Naive thymus-derived CD8-positive, alpha-beta T cell (primary cell): ENCODE measurements around the gene GMPS. TPM values are rescaled to one million over a fixed set of nuclear protein-coding genes. Genes with fewer than 3 reads are reported as not detected.
A peak's percentile ranks its signal among the peaks of the same experiment; 100 is the strongest.
"Not testable (repeated sequence)": the region's sequence is repeated elsewhere in the genome, so short reads cannot be mapped to it uniquely, and the experiment has no call there.

ENCODE experiments used
- ATAC-seq, 2 donors: fragments of 150-1000 bp; cut with Tn5 transposase in 1 of 2; sonication (Bioruptor Pico), chemical (Tn5 transposase) in 1 of 2; 1 replicate in 1 of 2; 2 replicates in 1 of 2; pipeline ENCODE4 v1.10.0; 2021; ENCODE audit warnings: mild to moderate bottlenecking in 2 of 2, moderate library complexity in 2 of 2
- POLR2A ChIA-PET: fragments of 350-600 bp; sonication (Branson Sonifier 250); formaldehyde crosslinking; loops from one replicate; lab custom pipeline; 2021; ENCODE audit warnings: antibody characterized with exemption; lab: Charles Lee
- DNase-seq, 10 donors: peaks; one replicate each; pipeline versions ENCODE4 v3.0.0 to v3.0.0-alpha.2; 2020 to 2022
- H3K27ac Mint-ChIP-seq, 10 donors: one replicate each; pipeline ENCODE4 v1.8.0; 2020 to 2022; ENCODE audit warnings: mild to moderate bottlenecking in 10 of 10, mixed read lengths in 10 of 10, moderate library complexity in 4 of 10, inconsistent platforms in 1 of 10
- H3K27me3 Mint-ChIP-seq, 5 donors: one replicate each; pipeline ENCODE4 v1.8.0; 2021 to 2022; ENCODE audit warnings: mixed read lengths in 5 of 5
- H3K36me3 Mint-ChIP-seq, 3 donors: one replicate each; pipeline ENCODE4 v1.8.0; 2020 to 2022; ENCODE audit warnings: mixed read lengths in 3 of 3, mild to moderate bottlenecking in 2 of 3, inconsistent platforms in 1 of 3
- H3K4me1 Mint-ChIP-seq, 4 donors: one replicate each; pipeline ENCODE4 v1.8.0; 2021 to 2022; ENCODE audit warnings: mixed read lengths in 4 of 4
- H3K4me3 Mint-ChIP-seq, 10 donors: one replicate each; pipeline ENCODE4 v1.8.0; 2020 to 2022; ENCODE audit warnings: mild to moderate bottlenecking in 10 of 10, mixed read lengths in 10 of 10, moderate library complexity in 6 of 10, inconsistent platforms in 1 of 10
- H3K9me3 Mint-ChIP-seq, 9 donors: one replicate each; pipeline ENCODE4 v1.8.0; 2020 to 2022; ENCODE audit warnings: mixed read lengths in 9 of 9, mild to moderate bottlenecking in 3 of 9, inconsistent platforms in 1 of 9, moderate library complexity in 1 of 9
- polyA plus RNA-seq, 3 donors: library from polyadenylated mRNA; unstranded; fragments of 300-500 nt; fragmentation: Illumina TruSeq; gene quantifications; one replicate each; pipeline ENCODE4 v1.2.3, GENCODE V29; 2021
- total RNA-seq, 8 experiments: library from RNA in 2 of 8; stranded (reverse) in 2 of 8; gene quantifications; one replicate each; pipeline ENCODE4 v1.2.3 and lab custom pipeline; 2021 to 2026

GMPS gene
- total and polyA plus RNA-seq, 5 experiments from 2014 or later: 43.1 to 71.7 (median 52.5) TPM

DNA sequence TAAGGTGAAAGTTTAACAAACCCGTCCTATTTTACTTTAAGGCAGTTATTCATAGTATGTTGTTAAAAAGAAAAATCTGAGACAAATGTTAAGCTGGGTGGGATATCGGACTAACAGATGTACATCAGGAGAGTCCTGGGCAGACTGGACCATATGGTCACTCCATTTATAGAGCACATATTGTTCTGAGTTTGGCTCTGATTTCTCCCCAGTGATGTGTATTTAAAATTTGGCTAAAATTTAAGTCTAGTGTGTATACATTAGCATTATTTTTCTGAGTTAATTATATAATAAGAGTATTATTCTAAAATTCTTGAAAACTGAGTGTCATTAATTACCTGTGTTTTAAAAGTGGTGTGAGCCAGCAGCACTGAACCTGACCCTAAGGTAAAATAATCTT is 6.1 kb downstream of the GMPS start:
- Mint-ChIP-seq H3K36me3 (peaks cover 2 to 4% (median 2%) of the 10 kb centered on the region in 3 donors), H3K4me3 (no peak overlapping the region), H3K27ac (no peak overlapping the region), H3K27me3 (no peaks in the 10 kb centered on the region), H3K4me1 (peaks cover 19 to 69% (median 63%) of the 10 kb centered on the region in 4 donors), H3K9me3 (no peaks in the 10 kb centered on the region)
- DNase-seq: no peak
- POLR2A ChIA-PET: no interaction called here
- ATAC-seq: no peak

DNA sequence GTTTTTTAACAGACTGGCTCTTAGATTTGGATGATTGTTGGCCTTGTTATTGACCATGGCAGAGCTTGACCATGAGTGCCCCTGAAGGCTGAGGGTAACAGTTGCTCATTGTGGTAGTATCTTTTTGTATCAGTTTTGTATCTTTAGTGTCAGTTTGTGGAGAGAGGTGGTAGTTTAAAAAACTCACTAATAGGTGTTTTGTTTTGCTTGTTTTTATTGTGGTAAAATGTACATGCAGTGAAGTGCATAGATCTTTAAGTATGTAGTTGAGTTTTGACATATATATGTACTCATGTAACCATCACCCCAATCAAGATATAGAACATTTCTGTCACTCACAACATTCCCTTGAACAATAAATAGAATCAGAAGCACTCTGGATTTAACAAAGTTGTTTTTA is 9.8 kb downstream of the GMPS start:
- Mint-ChIP-seq H3K27me3 (no peaks in the 10 kb centered on the region), H3K36me3 (peaks cover 0 to 2% (median 2%) of the 10 kb centered on the region in 3 donors), H3K27ac (no peak overlapping the region), H3K4me1 (peaks cover 18 to 64% (median 61%) of the 10 kb centered on the region in 4 donors), H3K4me3 (peak overlapping the region in 2 of 10 donors; percentile 3 to 5), H3K9me3 (no peaks in the 10 kb centered on the region)
- DNase-seq (no peak), ATAC-seq (no peak)
- POLR2A ChIA-PET: interaction anchor here (0.7 kb wide), 1 partner anchor 702 kb away, joined by 4 read pairs; no protein-coding TSS in a partner anchor

- POLR2A ChIA-PET: no interaction called here
- Mint-ChIP-seq H3K4me3 (no peak overlapping the region), H3K9me3 (no peaks in the 10 kb centered on the region), H3K4me1 (peaks cover 20 to 55% (median 51%) of the 10 kb centered on the region in 4 donors), H3K27ac (peak overlapping the region in 1 of 10 donors; percentile 8), H3K36me3 (peaks cover 0 to 2% (median 0%) of the 10 kb centered on the region in 3 donors), H3K27me3 (no peaks in the 10 kb centered on the region)
- ATAC-seq (no peak), DNase-seq (no peak)
These were observed 13.8 kb downstream of the GMPS start for GRCh38 chr3:155884292-155884691.

- H3K27ac Mint-ChIP-seq: no peak overlapping the region
- POLR2A ChIA-PET: no interaction called here
- no peak for DNase-seq
- H3K27me3 Mint-ChIP-seq: no peaks in the 10 kb centered on the region
- H3K4me3 Mint-ChIP-seq: no peak overlapping the region
- ATAC-seq: no peak
- H3K4me1 Mint-ChIP-seq: peaks cover 18 to 56% (median 52%) of the 10 kb centered on the region in 4 donors
- H3K36me3 Mint-ChIP-seq: peaks cover 0 to 3% (median 0%) of the 10 kb centered on the region in 3 donors
- no peaks in the 10 kb centered on the region for H3K9me3 Mint-ChIP-seq
These were observed 14.8 kb downstream of the GMPS start for GRCh38 chr3:155885292-155885691.

DNA sequence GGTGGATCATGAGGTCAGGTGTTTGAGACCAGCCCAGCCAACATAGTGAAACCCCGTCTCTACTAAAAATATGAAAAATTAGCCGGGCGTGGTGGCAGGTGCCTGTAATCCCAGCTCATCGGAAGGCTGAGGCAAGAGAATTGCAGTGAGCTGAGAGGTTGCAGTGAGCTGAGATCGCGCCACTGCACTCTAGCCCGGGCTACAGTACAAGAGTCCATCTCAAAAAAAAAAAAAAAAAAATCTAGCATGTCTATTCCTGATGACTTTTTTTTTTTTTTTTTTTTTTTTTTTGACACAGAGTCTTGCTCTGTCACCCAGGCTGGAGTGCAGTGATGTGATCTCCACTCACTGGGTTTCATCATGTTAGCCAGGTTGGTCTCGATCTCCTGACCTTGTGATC is 15.9 kb downstream of the GMPS start:
- H3K27me3 Mint-ChIP-seq, POLR2A ChIA-PET, H3K9me3 Mint-ChIP-seq, H3K36me3 Mint-ChIP-seq, ATAC-seq, DNase-seq, H3K4me3 Mint-ChIP-seq: not testable (repeated sequence)
- Mint-ChIP-seq H3K27ac (peak overlapping the region in 1 of 10 donors; percentile 33), H3K4me1 (peaks cover 21 to 59% (median 52%) of the 10 kb centered on the region in 4 donors)

- no peak overlapping the region for H3K27ac Mint-ChIP-seq
- H3K27me3 Mint-ChIP-seq: no peaks in the 10 kb centered on the region
- ATAC-seq: no peak
- POLR2A ChIA-PET: no interaction called here
- peaks cover 0 to 3% (median 0%) of the 10 kb centered on the region in 3 donors for H3K36me3 Mint-ChIP-seq
- peaks cover 23 to 53% (median 48%) of the 10 kb centered on the region in 4 donors for H3K4me1 Mint-ChIP-seq
- H3K9me3 Mint-ChIP-seq: no peaks in the 10 kb centered on the region
- DNase-seq: no peak
- no peak overlapping the region for H3K4me3 Mint-ChIP-seq
These were observed 16.5 kb downstream of the GMPS start for GRCh38 chr3:155886915-155887314.

- peaks cover 23 to 52% (median 41%) of the 10 kb centered on the region in 4 donors for H3K4me1 Mint-ChIP-seq
- POLR2A ChIA-PET: no interaction called here
- ATAC-seq: no peak
These were observed 18.8 kb downstream of the GMPS start for GRCh38 chr3:155889212-155889611.

GRCh38 chr3:155889952-155890351 is 19.5 kb downstream of the GMPS start:
- Mint-ChIP-seq H3K27ac (peak overlapping the region in 3 of 10 donors; percentile 8 to 48 (median 24)), H3K9me3 (no peaks in the 10 kb centered on the region), H3K27me3 (no peaks in the 10 kb centered on the region), H3K36me3 (peaks cover 0 to 26% (median 9%) of the 10 kb centered on the region in 3 donors), H3K4me1 (peaks cover 20 to 45% (median 36%) of the 10 kb centered on the region in 4 donors), H3K4me3 (no peak overlapping the region)
- POLR2A ChIA-PET: no interaction called here
- no peak for DNase-seq
- no peak for ATAC-seq

More at GRCh38 chr3:155889212-155889611, 18.8 kb downstream of the GMPS start:
- Mint-ChIP-seq H3K27ac (peak overlapping the region in 4 of 10 donors; percentile 19 to 60 (median 50)), H3K36me3 (peaks cover 0 to 18% (median 4%) of the 10 kb centered on the region in 3 donors), H3K4me3 (no peak overlapping the region), H3K27me3 (no peaks in the 10 kb centered on the region), H3K9me3 (no peaks in the 10 kb centered on the region)
- no peak for DNase-seq

- POLR2A ChIA-PET: no interaction called here
- Mint-ChIP-seq H3K27me3 (no peaks in the 10 kb centered on the region), H3K36me3 (peaks cover 0 to 33% (median 10%) of the 10 kb centered on the region in 3 donors), H3K27ac (peak overlapping the region in 4 of 10 donors; percentile 9 to 38 (median 26)), H3K4me1 (peaks cover 20 to 44% (median 36%) of the 10 kb centered on the region in 4 donors), H3K9me3 (no peaks in the 10 kb centered on the region), H3K4me3 (peak overlapping the region in 1 of 10 donors; percentile 30)
- ATAC-seq (no peak), DNase-seq (no peak)
These were observed 20.3 kb downstream of the GMPS start for GRCh38 chr3:155890671-155891190.

DNA sequence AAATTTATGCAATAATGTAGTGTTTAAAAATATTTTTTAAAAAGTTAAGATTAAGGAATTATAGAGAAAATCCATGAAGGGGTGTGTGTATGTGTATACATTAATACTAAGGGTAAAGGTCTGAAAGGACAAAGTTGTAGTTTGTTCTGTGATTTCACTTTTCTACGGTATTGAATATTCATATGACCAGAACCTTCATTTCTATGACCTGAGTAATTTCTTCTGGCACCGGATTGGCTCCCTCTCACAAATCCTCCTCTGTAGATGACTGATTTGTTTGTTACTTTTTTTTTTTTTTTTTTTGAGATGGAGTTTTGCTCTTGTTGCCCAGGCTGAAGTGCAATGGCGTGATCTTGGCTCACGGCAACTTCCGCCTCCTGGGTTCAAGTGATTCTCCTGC is 20.9 kb downstream of the GMPS start:
- H3K9me3 Mint-ChIP-seq: no peaks in the 10 kb centered on the region
- DNase-seq (no peak), ATAC-seq (no peak)
- no peaks in the 10 kb centered on the region for H3K27me3 Mint-ChIP-seq
- peaks cover 0 to 39% (median 10%) of the 10 kb centered on the region in 3 donors for H3K36me3 Mint-ChIP-seq
- no peak overlapping the region for H3K27ac Mint-ChIP-seq
- H3K4me3 Mint-ChIP-seq: no peak overlapping the region
- peaks cover 17 to 39% (median 33%) of the 10 kb centered on the region in 4 donors for H3K4me1 Mint-ChIP-seq
- POLR2A ChIA-PET: no interaction called here

GRCh38 chr3:155895379-155895900 is 25.0 kb downstream of the GMPS start:
- peaks cover 7 to 13% (median 9%) of the 10 kb centered on the region in 4 donors for H3K4me1 Mint-ChIP-seq
- POLR2A ChIA-PET: no interaction called here
- no peaks in the 10 kb centered on the region for H3K27me3 Mint-ChIP-seq
- ATAC-seq: no peak
- no peaks in the 10 kb centered on the region for H3K9me3 Mint-ChIP-seq
- no peak overlapping the region for H3K27ac Mint-ChIP-seq
- DNase-seq: no peak
- peaks cover 12 to 73% (median 28%) of the 10 kb centered on the region in 3 donors for H3K36me3 Mint-ChIP-seq
- no peak overlapping the region for H3K4me3 Mint-ChIP-seq

DNA sequence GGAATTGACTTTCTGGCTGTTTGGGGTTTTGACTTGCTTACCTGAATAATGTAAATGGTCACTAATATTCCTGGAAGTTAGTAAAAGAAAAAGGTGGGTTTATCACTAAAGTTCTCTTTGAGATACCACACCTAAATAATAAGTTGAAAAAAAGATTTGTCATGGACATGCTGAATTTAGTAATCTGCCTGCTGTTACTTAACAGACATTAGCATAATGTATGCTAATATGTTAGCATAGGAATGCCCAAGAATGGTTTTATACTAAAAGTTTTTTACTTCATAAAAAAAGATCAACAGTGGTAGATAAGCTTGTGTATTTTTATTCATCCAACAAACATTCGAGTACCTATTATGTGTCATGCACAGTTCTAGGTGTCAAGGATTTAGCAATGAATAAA is 36.5 kb downstream of the GMPS start:
- Mint-ChIP-seq H3K9me3 (peaks cover 0 to 11% (median 0%) of the 10 kb centered on the region in 9 donors), H3K27ac (peak overlapping the region in 3 of 10 donors; percentile 25 to 60 (median 44)), H3K4me1 (peaks cover 12 to 18% (median 16%) of the 10 kb centered on the region in 4 donors), H3K27me3 (no peaks in the 10 kb centered on the region), H3K36me3 (peaks cover 9 to 77% (median 28%) of the 10 kb centered on the region in 3 donors), H3K4me3 (no peak overlapping the region)
- DNase-seq: no peak
- ATAC-seq: no peak
- POLR2A ChIA-PET: no interaction called here

DNA sequence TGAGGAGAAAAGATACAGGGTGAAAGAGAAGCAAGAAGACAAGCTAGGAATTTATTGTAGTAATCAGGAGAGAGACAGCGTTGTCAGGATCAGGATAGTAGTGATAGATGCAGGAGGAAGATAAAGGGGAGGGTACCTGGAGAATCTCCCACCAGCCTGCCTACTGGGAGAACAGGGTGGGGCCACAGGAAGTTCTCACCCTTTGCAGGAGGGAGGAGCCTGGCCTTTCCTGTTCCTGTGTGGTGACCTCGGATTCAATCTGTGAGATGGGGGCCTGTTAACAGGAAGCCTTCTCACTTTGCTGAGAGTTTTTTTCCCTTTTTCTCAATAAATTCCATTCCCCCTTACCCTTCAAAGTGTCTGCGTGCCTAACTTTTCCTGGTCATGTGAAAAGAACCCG is 37.6 kb downstream of the GMPS start:
- POLR2A ChIA-PET: no interaction called here
- ATAC-seq (no peak), DNase-seq (no peak)
- Mint-ChIP-seq H3K4me1 (peaks cover 12 to 17% (median 16%) of the 10 kb centered on the region in 4 donors), H3K9me3 (peaks cover 0 to 11% (median 0%) of the 10 kb centered on the region in 9 donors), H3K27me3 (no peaks in the 10 kb centered on the region), H3K4me3 (peak overlapping the region in 4 of 10 donors; percentile 16 to 33 (median 22)), H3K36me3 (peaks cover 9 to 77% (median 32%) of the 10 kb centered on the region in 3 donors), H3K27ac (peak overlapping the region; percentile 44 to 84 (median 68))
